Measurements from ENCODE around the gene IPP. TPM values are rescaled to one million over a fixed set of nuclear protein-coding genes. Genes with fewer than 3 reads are reported as not detected.

Gene IPP
- total and polyA plus RNA-seq, 2 of the 8 experiments (the other 6 are each of a cell fraction or from before 2014, with no cell fraction given), result 1.4 to 5.6 TPM

GRCh38 chr1:45752014-45752413, 1.6 kb upstream of the IPP start:
- Histone ChIP-seq H3K9me3 (ENCODE audit: insufficient read depth in 2 of 2, low read depth in 1 of 2, low read length in 1 of 2) (peaks cover 15 to 19% of the 10 kb centered on the region in 2 experiments; a peak in 3 of 4 replicates), H4K5ac (ENCODE audit: insufficient read length, low read depth, low read length) (no peak overlapping the region), H3K9ac (replicated peaks in 1 of 4; ENCODE audit: extremely low read depth in 1 of 4, low read depth in 3 of 4, low read length in 3 of 4) (no peak overlapping the region), H3K79me2 (ENCODE audit: control insufficient read depth in 1 of 2, insufficient read depth in 2 of 2, low read length in 2 of 2) (no peaks in the 10 kb centered on the region; a peak in 1 of 4 replicates), H3K4me3 (ENCODE audit: extremely low read depth in 1 of 4, insufficient read depth in 2 of 4, low read depth in 3 of 4, low read length in 4 of 4) (no peak overlapping the region), H2BK5ac (ENCODE audit: low read depth, low read length) (no peak overlapping the region), H2AFZ (ENCODE audit: low read length) (no peak overlapping the region), H4K8ac (ENCODE audit: extremely low read depth, insufficient read depth, low read length) (no peak overlapping the region), H2BK20ac (ENCODE audit: low read length) (no peak overlapping the region), H3K18ac (ENCODE audit: extremely low read depth, low read length) (no peak overlapping the region), H3K4ac (replicated peaks; ENCODE audit: insufficient read length, low read depth, low read length) (no peak overlapping the region), H3K23ac (ENCODE audit: insufficient read length) (no peak overlapping the region), H3K36me3 (ENCODE audit: control insufficient read depth in 2 of 4, insufficient read depth in 4 of 4, low read length in 3 of 4) (no peaks in the 10 kb centered on the region), H3K56ac (replicated peaks; ENCODE audit: insufficient read length, low read depth, low read length) (no peak overlapping the region), H3K27me3 (replicated peaks in 1 of 4; ENCODE audit: control insufficient read depth in 3 of 4, extremely low read depth in 1 of 4, insufficient read depth in 3 of 4, low read length in 3 of 4) (no peaks in the 10 kb centered on the region), H2AK5ac (ENCODE audit: low read depth, low read length) (no peak overlapping the region), H3K4me1 (replicated peaks in 1 of 4; ENCODE audit: control insufficient read depth in 3 of 4, insufficient read depth in 4 of 4, low read length in 3 of 4) (peaks cover 0 to 3% (median 0%) of the 10 kb centered on the region in 4 experiments; a peak in 2 of 7 replicates), H4K20me1 (replicated peaks in 1 of 2; ENCODE audit: control insufficient read depth in 1 of 2, insufficient read depth in 2 of 2, low read length in 2 of 2) (no peaks in the 10 kb centered on the region), H2BK120ac (replicated peaks; ENCODE audit: low read depth, low read length) (no peak overlapping the region), H3K23me2 (ENCODE audit: low read depth, low read length) (peaks cover 9% of the 10 kb centered on the region), H3K14ac (ENCODE audit: insufficient read length) (no peak overlapping the region), H2BK15ac (ENCODE audit: low read length) (no peak overlapping the region), H3K79me1 (ENCODE audit: low read depth, low read length) (no peaks in the 10 kb centered on the region), H2BK12ac (ENCODE audit: low read depth, low read length) (no peak overlapping the region), H4K91ac (replicated peaks; ENCODE audit: insufficient read length, low read length) (no peak overlapping the region), H3K4me2 (ENCODE audit: insufficient read depth in 1 of 2, low read depth in 2 of 2, low read length in 2 of 2) (no peak overlapping the region), H3K27ac (ENCODE audit: low read depth, low read length) (no peak overlapping the region)
- 89% methylated on average over 2 of the region's 2 CpGs; no CpG with 5 or more reads in 1 of the 2 experiments for WGBS, 2 experiments (ENCODE audit: extremely low coverage in 1 of 2, insufficient coverage in 1 of 2, insufficient read length in 1 of 2, insufficient replicate concordance in 2 of 2, low coverage in 1 of 2, low lambda C conversion rate in 2 of 2, missing lambda C conversion rate in 1 of 2)
- POLR2A ChIA-PET (ENCODE audit: partially characterized antibody), result no interaction called here
- TF ChIP-seq RXRA (IDR thresholded peaks at IDR 0.05; ENCODE audit: insufficient read depth, low read depth, low read length) (no peak), BRCA1 (IDR thresholded peaks at IDR 0.05; ENCODE audit: low read depth, low read length) (no peak), JUN (IDR thresholded peaks at IDR 0.05; ENCODE audit: low read depth, low read length) (no peak), CREB1 (IDR thresholded peaks at IDR 0.05) (no peak), HDAC2 (IDR thresholded peaks at IDR 0.05; ENCODE audit: borderline replicate concordance in 1 of 2, low read depth in 2 of 2, low read length in 2 of 2) (no peak), CHD1 (IDR thresholded peaks at IDR 0.05; ENCODE audit: low read depth, low read length) (no peak), CBX5 (IDR thresholded peaks at IDR 0.05; ENCODE audit: low read depth, low read length) (no peak), USF2 (IDR thresholded peaks at IDR 0.05; ENCODE audit: low read length) (no peak), POLR2A (IDR thresholded peaks at IDR 0.05; ENCODE audit: control extremely low read depth in 1 of 2, low read depth in 2 of 2, low read length in 2 of 2) (no peak), CHD2 (IDR thresholded peaks at IDR 0.05; ENCODE audit: low read length) (no peak), RNF2 (IDR thresholded peaks at IDR 0.05; ENCODE audit: borderline replicate concordance, low read depth, low read length, missing control alignments, poor library complexity, severe bottlenecking) (no peak), TCF12 (IDR thresholded peaks at IDR 0.05; ENCODE audit: low read depth, low read length) (no peak), CEBPB (IDR thresholded peaks at IDR 0.05; ENCODE audit: low read depth, low read length) (no peak), BACH1 (IDR thresholded peaks at IDR 0.05; ENCODE audit: low read length) (no peak)
- CTCF ChIA-PET (ENCODE audit: partially characterized antibody), result no interaction called here
- FAIRE-seq, result no peak
- DNase-seq (ENCODE audit: low read depth in 1 of 2, low spot score in 2 of 2), result no peak
